Stimulated activated CD4-positive, alpha-beta T cell treated with anti-CD3 and anti-CD28 coated beads, TNF-alpha, amount 100 ng/mL, for 24 hours (primary cell): Measurements from ENCODE around the gene TTF1.

Source experiments
- DNase-seq, 3 experiments: peaks; one replicate each; pipeline ENCODE4 v3.0.0-alpha.2; 2020; ENCODE audit warnings: low read depth in 3 of 3

TTF1 gene

DNA sequence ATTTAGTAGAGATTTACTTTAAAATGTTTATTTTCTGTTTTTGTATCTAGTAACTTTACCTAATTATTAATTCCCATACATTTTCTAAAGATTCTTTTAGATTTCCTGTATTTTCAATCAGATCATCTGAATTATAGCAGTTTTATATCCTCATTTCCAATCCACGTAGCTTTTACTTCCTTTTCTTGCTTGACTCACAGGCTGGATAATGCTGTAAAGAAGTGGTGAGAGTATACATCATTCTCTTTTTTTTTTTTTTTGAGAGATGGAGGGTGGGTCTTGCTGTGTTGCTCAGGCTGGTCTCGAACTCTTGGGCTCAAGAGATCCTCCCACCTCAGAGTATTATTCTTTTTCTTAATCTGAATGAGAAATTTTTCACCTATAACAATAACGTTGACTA lies 40.7 kb downstream of the TTF1 start:
- no peak for DNase-seq

DNA sequence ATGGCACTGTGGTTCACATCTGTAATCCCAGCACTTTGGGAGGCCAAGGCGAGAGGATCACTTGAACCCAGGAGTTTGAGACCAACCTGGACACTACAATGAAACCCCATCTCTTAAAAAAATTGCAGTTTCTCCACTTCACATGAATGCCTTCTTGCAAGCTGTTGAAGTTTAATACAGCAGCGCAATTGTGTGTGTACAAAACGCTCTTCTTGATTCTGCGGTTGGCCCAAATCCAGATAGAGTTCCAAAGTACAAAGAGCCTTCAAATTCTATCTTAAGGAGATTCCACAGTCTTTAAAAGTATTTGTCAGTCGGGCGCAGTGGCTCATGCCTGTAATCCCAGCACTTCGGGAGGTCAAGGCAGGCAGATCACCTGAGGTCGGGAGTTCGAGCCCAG lies 42.6 kb downstream of the TTF1 start:
- no peak for DNase-seq

DNA sequence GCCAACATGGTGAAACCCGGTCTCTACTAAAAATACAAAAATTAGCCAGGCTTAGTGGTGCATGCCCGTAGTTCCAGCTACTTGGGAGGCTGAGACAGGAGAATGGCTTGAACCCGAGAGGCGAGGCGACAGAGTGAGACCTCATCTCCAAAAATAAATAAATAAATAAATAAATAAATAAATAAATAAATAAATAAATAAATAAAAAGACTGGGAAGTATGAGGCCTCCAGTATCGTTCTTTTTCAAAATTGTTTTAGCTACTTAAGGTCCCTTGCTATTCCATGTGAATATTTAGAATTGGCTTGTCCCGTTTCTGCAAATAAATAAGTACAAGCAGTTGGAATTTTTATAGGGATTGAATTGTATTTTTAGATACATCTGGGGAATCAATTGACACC lies 48.9 kb downstream of the TTF1 start:
- no peak for DNase-seq

DNA sequence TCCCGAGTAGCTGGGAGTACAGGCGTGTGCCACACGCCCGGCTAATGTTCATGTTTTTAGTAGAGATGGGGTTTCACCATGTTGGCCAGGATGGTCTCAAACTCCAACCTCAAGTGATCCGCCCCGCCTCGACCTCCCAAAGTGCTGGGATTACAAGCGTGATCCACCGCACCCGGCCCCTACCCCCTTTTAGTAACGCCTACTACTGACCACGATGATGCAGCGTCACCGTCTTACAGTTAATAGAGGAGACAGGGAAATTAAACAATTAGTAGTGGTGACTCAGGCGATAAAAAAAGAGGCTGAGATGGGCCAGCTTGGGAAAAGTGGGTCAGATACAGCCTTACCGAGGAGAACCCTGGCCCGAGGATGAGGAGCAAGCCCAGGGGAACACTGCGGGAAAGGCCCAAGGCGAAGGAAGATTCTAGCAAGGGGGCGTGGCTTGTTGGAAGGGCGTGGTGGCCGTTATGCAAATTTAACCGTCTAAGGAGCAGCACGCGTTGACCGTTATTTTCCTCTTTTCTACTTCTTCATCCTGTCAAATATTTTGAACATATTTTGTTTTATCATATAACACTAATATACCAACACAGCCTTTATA lies 50.2 kb downstream of the TTF1 start:
- DNase-seq, result no peak

DNA sequence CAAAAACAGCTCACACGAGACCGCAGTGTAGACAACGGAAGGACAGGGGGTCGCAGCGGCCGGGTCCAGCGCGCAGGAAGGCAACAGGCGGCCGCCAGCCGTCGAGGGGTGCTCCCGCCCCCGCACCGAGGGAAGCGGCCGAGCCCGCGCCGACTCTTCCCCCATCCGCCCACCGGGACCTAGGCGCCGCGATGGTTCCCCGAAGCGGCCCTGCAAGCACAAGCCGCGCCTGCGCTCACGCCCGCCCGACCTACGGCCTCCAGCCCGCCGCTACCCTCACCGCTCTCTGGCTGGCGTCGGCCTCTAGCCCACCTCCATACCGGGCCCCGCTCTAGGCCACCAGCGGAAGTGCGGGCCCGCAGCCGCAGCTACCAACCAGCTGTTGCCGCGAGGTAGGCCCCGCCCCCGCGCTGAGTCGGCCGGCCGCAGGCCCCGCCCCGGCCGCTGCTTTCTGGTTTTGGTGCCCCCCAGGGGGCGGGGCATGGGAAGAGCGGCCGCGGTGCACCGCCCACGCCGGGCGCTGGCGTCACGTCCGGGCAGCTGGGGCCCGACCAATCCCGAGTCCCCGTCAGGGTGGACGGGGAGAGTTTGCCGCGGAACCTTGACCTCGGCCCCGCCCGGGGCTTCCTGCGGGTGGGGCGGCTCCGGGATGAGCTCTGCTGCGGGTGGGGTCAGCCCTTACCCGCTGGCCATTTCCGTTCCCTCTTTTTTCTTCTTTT lies 51.8 kb downstream of the TTF1 start, which contains the start of gene SETX:
Gene SETX (minus strand): TSS at position 350 of the 719 bp plus-strand sequence. CDS start 5,558 bp downstream, outside the sequence.
- DNase-seq, result peak; percentile 91 to 97 (median 95)

- DNase-seq, result no peak
Measured at GRCh38 chr9:132351404-132352045, 55.1 kb downstream of the TTF1 start.

- no peak for DNase-seq
Measured at GRCh38 chr9:132350861-132351315, 55.8 kb downstream of the TTF1 start.

GRCh38 chr9:132348676-132349075 lies 58.0 kb downstream of the TTF1 start:
- no peak for DNase-seq

- DNase-seq, result no peak
Measured at GRCh38 chr9:132346177-132346576, 60.5 kb downstream of the TTF1 start.

- no peak for DNase-seq
Measured at GRCh38 chr9:132341177-132341840, 65.3 kb downstream of the TTF1 start.

GRCh38 chr9:132334364-132334763 lies 72.3 kb downstream of the TTF1 start:
- DNase-seq, result no peak

DNA sequence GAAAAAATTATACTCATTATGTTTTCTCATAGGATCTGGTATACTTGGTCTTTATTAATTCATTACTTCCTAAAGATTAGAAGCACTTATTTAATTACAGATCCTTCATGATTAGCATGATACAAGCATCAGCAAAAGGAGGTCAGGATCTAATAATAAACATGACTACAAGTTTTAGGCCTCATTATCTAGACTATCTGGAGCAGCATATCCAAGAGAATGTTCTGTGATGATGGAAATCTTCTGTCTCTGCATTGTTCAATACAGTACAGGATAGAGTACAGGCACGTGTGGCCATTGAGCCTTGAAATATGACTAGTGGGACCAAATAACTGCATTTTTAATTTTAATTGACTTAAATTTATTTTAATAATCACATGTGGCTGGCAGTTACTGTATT lies 73.1 kb downstream of the TTF1 start:
- no peak for DNase-seq

DNA sequence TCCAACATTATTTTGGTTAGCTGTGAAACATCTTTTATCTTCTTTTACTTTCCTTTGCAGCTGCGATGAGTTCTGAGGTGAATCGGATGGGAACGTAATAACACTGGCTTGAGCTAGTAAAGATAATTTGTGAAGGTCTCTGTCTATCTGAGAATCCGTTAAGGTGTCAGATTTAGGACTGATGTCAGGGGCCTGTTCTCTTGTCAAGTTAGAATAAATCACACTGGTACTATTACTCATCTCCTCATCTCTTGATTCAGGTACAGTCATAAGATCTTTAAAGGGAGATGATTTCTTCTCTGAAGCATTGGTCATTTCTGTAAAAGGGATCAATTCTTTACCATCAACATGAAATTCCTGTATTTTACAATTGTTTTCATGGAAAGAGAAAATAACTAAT lies 78.1 kb downstream of the TTF1 start:
- DNase-seq, result no peak

GRCh38 chr9:132327537-132327936 lies 79.1 kb downstream of the TTF1 start:
- DNase-seq, result no peak
